ENCODE measurements around the gene HCAR3. TPM values are rescaled to one million over a fixed set of nuclear protein-coding genes. Genes with fewer than 3 reads are reported as not detected.
"Not testable (repeated sequence)": the region's sequence is repeated elsewhere in the genome, so short reads cannot be mapped to it uniquely, and the experiment has no call there.

Gene HCAR3
- total RNA-seq, 1 donor from 2014 or later, result 0.32 TPM

DNA sequence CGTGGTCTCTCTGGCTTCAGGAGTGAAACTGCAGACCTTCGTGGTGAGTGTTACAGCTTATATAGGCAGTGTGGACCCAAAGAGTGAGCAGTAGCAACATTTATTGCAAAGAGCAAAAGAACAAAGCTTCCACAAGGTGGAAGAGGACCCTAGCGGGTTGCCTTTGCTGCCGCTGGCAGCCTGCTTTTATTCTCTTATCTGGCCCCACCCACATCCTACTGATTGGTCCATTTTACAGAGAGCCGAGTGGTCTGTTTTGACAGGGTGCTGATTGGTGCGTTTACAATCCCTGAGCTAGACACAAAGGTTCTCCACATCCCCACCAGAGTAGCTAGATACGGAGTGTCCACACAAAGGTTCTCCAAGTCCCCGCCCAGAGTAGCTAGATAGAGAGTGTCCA, 40.6 kb downstream of the HCAR3 start:
- intact Hi-C loops (cut with micrococcal nuclease), result not testable (repeated sequence)

DNA sequence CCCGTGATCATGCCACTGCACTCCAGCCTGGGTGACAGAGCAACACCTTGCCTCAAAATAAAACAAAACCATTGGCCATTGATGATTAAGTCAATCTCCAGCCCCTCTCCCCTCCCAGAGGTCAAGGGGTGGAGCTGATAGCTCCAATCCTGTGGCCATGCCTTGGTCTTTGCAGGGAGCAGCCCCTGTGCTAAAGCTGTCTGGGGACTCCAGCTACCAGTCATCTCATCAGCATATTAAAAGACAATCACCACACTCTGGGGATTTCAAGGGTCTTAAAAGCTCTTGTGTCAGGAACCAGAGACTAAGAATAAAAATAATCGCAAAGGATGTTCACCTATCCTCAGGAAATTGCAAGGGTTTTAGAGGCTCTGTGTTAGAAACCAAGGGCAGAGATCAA, 44.1 kb downstream of the HCAR3 start:
- intact Hi-C loops (cut with micrococcal nuclease), result no loop called here

DNA sequence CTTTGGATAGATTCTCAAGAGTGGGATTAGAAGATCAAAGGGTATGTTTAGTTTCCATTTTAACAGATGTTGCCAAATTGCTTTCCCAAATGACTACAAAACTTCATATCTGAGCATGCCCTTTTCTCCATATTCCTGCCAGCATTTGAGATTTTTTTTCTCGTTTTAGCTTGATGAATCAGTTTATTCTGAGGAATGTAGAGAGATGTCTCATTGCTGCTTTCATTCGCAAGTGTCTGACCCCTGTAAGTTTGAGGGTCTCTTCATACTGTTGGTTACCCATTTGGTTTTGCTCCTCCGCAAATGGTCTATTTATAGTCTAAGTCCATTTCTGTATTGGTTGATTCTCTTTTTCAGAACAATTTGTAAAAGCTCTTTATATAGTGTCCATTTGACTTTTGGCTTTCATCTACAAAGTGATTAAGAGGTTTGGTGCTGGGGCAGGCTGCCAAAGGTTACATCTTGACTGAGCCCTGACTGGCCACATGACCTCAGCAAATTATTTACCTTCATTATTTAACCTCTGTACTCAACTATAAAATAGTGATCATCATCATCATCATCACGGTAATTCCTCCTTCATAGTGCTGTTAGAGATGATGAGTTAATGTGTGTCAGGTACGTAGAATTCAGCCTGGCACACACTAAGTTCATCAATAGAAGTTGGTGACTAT, 47.1 kb downstream of the HCAR3 start:
- intact Hi-C loops (cut with micrococcal nuclease), result no loop called here

DNA sequence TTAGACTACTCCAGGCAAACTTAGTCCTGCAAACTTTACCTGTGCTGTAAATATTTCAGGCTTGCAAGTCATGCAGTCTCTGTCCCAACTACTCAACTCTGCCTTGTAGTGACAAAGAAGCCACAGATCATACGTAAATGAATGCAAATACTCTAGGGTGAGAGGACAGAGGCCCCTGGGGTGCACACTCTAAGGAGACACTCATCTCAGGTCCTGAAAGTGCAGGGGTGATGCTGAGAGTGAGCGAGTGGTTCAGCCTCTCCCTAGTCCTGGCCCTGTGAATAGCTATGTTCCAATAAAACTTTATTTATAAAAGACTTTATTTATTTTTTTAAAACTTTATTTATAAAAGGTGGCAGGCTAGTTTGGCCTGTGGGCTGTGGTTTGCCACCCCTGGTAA, 48.3 kb downstream of the HCAR3 start:
- intact Hi-C loops (cut with micrococcal nuclease), result no loop called here

DNA sequence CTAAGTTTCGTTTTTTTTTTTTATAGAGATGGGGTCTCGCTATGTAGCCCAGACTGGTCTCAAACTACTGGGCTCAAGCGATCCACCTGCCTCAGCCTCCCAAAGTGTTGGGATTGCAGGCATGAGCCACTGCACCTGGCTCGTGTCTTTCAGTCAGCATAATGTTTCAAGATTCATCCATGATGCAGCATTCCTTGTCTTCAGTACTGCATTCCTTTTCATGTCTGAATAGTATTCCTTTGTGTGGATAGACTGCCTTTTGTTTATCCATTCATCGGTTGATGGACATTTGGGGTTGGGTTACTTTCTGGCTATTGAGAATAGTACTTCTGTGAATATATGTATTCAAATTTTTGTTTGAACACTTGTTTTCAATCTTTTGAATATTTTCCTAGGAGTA, 50.9 kb downstream of the HCAR3 start:
- intact Hi-C loops (cut with micrococcal nuclease), result no loop called here

DNA sequence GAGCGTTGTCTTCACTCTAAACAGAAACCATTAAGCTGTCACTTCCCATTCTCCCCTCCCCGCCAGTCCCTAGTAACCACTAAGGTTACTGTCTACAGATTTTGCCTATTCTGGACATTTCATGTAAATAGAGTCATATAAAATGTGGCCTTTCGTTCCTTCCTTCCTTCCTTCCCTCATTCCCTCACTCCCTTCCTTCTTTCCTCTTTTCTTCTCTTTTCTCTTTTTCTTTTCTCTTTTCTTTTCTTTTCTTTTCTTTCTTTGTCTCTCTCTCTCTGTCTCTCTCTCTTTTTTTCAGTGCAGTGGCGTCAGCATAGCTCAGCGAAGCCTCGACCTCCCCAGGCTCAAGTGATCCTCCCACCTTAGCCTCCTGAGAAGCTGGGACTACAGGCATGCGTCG, 51.3 kb downstream of the HCAR3 start:
- intact Hi-C loops (cut with micrococcal nuclease), result no loop called here

Other genes starting within 250 kb of the HCAR3 start
- 37.7 and 48.0 TPM in 2 replicates for gene ZCCHC8, start 215.9 kb downstream of the HCAR3 start, total RNA-seq
- gene RSRC2, start 189.9 kb downstream of the HCAR3 start, total RNA-seq, result 89.3 and 93.6 TPM in 2 replicates
- 129 and 135 TPM in 2 replicates for gene KNTC1, start 189.6 kb downstream of the HCAR3 start, total RNA-seq
- 0.11 TPM in 1 of 2 replicates, not detected in the other for gene HCAR2, start 13.5 kb downstream of the HCAR3 start, total RNA-seq
- gene HCAR1, start 14.0 kb upstream of the HCAR3 start, total RNA-seq, result 2.6 and 2.7 TPM in 2 replicates
- gene DENR, start 36.0 kb upstream of the HCAR3 start, total RNA-seq, result 65.4 and 71.3 TPM in 2 replicates
- 0.25 and 0.41 TPM in 2 replicates for gene CCDC62, start 57.8 kb upstream of the HCAR3 start, total RNA-seq
- 31.8 TPM in 2 replicates for gene HIP1R, start 118.6 kb upstream of the HCAR3 start, total RNA-seq
- 16.0 and 19.5 TPM in 2 replicates for gene VPS37B, start 179.3 kb upstream of the HCAR3 start, total RNA-seq
- gene ABCB9, start 249.7 kb upstream of the HCAR3 start, total RNA-seq, result 5.8 and 6.0 TPM in 2 replicates

Measured in T-helper 2 cell treated with Interferon-gamma antibody and Interleukin-4, amounts not matched to agents 100 ng/mL and 5 ng/mL, for 36 hours (primary cell).